Mammary epithelial cell (primary cell): Measurements from ENCODE around the gene SMIM5.

Experiments
- EZH2 ChIP-seq: IDR thresholded peaks from 2 replicates; pipeline ENCODE4 v1.6.1; 2012; ENCODE audit warnings: low read length, inconsistent platforms, borderline replicate concordance
- TF ChIP-seq, protein P1 (sequence below), 2 donors: IDR thresholded peaks in 1 of 2; conservative IDR thresholded peaks in 1 of 2; 2 replicates each; pipeline ENCODE4 v1.5.1; 2011 to 2012; ENCODE audit warnings: inconsistent platforms in 2 of 2, low read length in 2 of 2, mild to moderate bottlenecking in 2 of 2, control low read depth in 1 of 2, low read depth in 1 of 2; ENCODE audit not compliant: insufficient read depth in 1 of 2; ENCODE audit errors: extremely low read depth in 1 of 2

- TF ChIP-seq, protein P1, sequence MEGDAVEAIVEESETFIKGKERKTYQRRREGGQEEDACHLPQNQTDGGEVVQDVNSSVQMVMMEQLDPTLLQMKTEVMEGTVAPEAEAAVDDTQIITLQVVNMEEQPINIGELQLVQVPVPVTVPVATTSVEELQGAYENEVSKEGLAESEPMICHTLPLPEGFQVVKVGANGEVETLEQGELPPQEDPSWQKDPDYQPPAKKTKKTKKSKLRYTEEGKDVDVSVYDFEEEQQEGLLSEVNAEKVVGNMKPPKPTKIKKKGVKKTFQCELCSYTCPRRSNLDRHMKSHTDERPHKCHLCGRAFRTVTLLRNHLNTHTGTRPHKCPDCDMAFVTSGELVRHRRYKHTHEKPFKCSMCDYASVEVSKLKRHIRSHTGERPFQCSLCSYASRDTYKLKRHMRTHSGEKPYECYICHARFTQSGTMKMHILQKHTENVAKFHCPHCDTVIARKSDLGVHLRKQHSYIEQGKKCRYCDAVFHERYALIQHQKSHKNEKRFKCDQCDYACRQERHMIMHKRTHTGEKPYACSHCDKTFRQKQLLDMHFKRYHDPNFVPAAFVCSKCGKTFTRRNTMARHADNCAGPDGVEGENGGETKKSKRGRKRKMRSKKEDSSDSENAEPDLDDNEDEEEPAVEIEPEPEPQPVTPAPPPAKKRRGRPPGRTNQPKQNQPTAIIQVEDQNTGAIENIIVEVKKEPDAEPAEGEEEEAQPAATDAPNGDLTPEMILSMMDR (conservative IDR thresholded peaks at IDR 0.05 in 1 of 2, IDR thresholded peaks at IDR 0.05 in 1 of 2; ENCODE audit: extremely low read depth in 1 of 2, insufficient read depth in 1 of 2, low read depth in 1 of 2, low read length in 2 of 2): no peak
- TF ChIP-seq EZH2: no peak
These were observed 25.0 kb downstream of the SMIM5 start for GRCh38 chr17:75658237-75658636.
